Testis (tissue), 3 donors: Measurements from ENCODE around the gene CLEC20A. TPM values are rescaled to one million over a fixed set of nuclear protein-coding genes. Genes with fewer than 3 reads are reported as not detected.

Source experiments
- DNase-seq: peaks from one replicate; pipeline ENCODE4 v3.0.0-alpha.2; 2019
- H3K27ac ChIP-seq, 2 donors: fragments of 200-600 bp; sonication (generic); one replicate each; pipeline ENCODE4 v1.5.1; 2019
- H3K27me3 ChIP-seq: fragments of 200-600 bp; sonication (generic); one replicate; pipeline ENCODE4 v1.5.1; 2019
- H3K36me3 ChIP-seq: fragments of 200-600 bp; sonication (generic); one replicate; pipeline ENCODE4 v1.5.1; 2017; ENCODE audit warnings: low read depth; ENCODE audit errors: missing control alignments
- H3K4me1 ChIP-seq: fragments of 200-600 bp; sonication (generic); one replicate; pipeline ENCODE4 v1.5.1; 2019
- H3K4me3 ChIP-seq, 2 donors: fragments of 200-600 bp; sonication (generic); one replicate each; pipeline ENCODE4 v1.5.1; 2017 to 2019
- H3K9me3 ChIP-seq: fragments of 200-600 bp; sonication (generic); one replicate; pipeline ENCODE4 v1.5.1; 2017
- POLR2A ChIP-seq: fragments of 450-650 bp; IDR thresholded peaks from one replicate; pipeline ENCODE4 v1.6.1; 2017; ENCODE audit warnings: antibody characterized with exemption, mild to moderate bottlenecking, moderate library complexity
- WGBS, 2 donors: methylation state at CpG; one replicate each; pipeline ENCODE4 v1.1.5; 2018; 5-methylcytosine and 5-hydroxymethylcytosine counted together
- intact Hi-C: fragments of 100-400 bp; cut with DNase I; formaldehyde crosslinking; loops from one replicate; pipeline ENCODE4 v1.15.1; 2023; ENCODE audit warnings: low total_unique reads
- polyA plus RNA-seq: library from polyadenylated mRNA; stranded (reverse); fragments of 350-450 nt; fragmentation: Illumina TruSeq; extraction: RNeasy Lipid Tissue Mini Kit (QIAGEN cat#74804); gene quantifications from one replicate; pipeline ENCODE4 v1.2.3, GENCODE V29; 2014; ENCODE audit warnings: low read depth, low replicate concordance; ENCODE audit not compliant: insufficient read depth
- total RNA-seq, 2 donors: library from RNA; depleted of rRNA; stranded (reverse); fragments of >200 nt; gene quantifications; one replicate each; pipeline ENCODE4 v1.2.3, GENCODE V29; 2016
- TF ChIP-seq, protein P1 (sequence below), 3 experiments: fragments of 450-650 bp in 2 of 3; fragments of 200-600 bp in 1 of 3; sonication (generic) in 1 of 3; IDR thresholded peaks; one replicate each; pipeline ENCODE4 v1.5.1; 2016 to 2019; ENCODE audit warnings: antibody characterized with exemption in 3 of 3, mild to moderate bottlenecking in 2 of 3, moderate library complexity in 1 of 3

The CLEC20A gene
- total and polyA plus RNA-seq, 3 donors from 2014 or later: 1.1 to 7.5 (median 6.1) TPM

GRCh38 chr1:178530502-178530901 is 33.7 kb upstream of the CLEC20A start:
- Histone ChIP-seq H3K36me3 (no peaks in the 10 kb centered on the region), H3K4me1 (no peaks in the 10 kb centered on the region), H3K9me3 (no peaks in the 10 kb centered on the region), H3K27ac (no peak overlapping the region), H3K27me3 (no peaks in the 10 kb centered on the region), H3K4me3 (no peak overlapping the region)
- no peak for DNase-seq
- intact Hi-C loops: loop anchor here (10.0 kb wide), 1 partner anchor 474 kb away; no protein-coding TSS in a partner anchor
- no peak for TF ChIP-seq POLR2A
- TF ChIP-seq, protein P1, sequence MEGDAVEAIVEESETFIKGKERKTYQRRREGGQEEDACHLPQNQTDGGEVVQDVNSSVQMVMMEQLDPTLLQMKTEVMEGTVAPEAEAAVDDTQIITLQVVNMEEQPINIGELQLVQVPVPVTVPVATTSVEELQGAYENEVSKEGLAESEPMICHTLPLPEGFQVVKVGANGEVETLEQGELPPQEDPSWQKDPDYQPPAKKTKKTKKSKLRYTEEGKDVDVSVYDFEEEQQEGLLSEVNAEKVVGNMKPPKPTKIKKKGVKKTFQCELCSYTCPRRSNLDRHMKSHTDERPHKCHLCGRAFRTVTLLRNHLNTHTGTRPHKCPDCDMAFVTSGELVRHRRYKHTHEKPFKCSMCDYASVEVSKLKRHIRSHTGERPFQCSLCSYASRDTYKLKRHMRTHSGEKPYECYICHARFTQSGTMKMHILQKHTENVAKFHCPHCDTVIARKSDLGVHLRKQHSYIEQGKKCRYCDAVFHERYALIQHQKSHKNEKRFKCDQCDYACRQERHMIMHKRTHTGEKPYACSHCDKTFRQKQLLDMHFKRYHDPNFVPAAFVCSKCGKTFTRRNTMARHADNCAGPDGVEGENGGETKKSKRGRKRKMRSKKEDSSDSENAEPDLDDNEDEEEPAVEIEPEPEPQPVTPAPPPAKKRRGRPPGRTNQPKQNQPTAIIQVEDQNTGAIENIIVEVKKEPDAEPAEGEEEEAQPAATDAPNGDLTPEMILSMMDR (IDR thresholded peaks at IDR 0.05): no peak
- WGBS, 2 donors: 92 to 93% methylated on average over 3 of the region's 3 CpGs

DNA sequence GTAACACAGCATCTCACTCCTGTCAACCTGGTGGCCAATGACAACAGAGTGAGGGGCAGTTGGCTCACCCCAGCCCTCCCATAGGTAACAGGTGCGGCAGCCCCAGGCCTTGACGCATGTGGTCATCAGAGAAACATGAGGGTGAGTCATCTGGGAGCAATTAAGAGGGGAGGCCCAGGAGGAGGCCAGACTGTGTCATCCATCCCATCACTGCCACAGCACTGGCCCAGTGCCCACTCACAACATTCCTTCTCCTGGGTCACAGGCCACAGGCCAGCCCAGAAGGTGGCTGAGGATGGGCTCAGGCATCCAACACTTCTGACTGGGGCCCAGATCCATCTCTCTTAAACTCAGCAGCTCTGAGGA is 33.3 kb upstream of the CLEC20A start:
- Histone ChIP-seq H3K4me3 (no peak overlapping the region), H3K4me1 (no peaks in the 10 kb centered on the region), H3K27me3 (no peaks in the 10 kb centered on the region), H3K36me3 (no peaks in the 10 kb centered on the region), H3K27ac (no peak overlapping the region), H3K9me3 (no peaks in the 10 kb centered on the region)
- intact Hi-C loops: loop anchor here (10.0 kb wide), 1 partner anchor 475 kb away; no protein-coding TSS in a partner anchor
- TF ChIP-seq, protein P1 (IDR thresholded peaks at IDR 0.05): no peak
- TF ChIP-seq POLR2A: no peak
- WGBS, 2 donors: 80 to 97% methylated on average over 2 of the region's 2 CpGs
- no peak for DNase-seq

DNA sequence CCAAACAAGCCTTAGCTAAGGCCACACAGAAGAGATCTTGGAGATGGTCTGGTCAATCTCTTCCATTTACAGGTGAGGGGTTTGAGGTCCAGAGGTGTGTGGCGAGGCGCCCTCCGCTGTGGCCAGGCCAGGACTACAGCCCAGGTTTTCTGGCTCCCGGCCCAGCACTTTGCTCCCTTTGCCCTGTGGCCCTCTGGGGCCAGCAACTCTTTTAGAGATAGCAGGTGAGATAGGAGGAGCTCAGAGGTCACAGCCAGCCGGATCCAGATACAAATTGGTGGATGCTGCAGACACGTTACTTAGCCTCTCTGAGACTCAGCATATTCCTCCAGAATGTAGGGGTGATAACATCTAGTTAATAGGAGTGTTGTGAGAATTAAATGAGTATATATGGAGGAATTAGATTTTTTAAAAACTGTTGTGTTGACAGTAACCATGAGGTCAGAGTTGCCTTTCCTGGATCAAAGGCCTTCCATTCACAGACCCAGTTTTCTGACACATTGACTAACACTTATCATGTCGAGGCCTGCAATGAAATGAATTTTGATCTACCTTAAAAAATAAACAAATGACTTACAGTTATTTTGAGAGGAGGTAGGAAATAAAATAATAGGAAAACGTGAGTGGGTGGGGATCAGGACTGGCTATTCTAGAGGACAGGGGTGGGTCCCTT is 32.7 kb upstream of the CLEC20A start:
- H3K4me1 ChIP-seq: no peaks in the 10 kb centered on the region
- H3K9me3 ChIP-seq: no peaks in the 10 kb centered on the region
- H3K4me3 ChIP-seq: no peak overlapping the region
- intact Hi-C loops: loop anchor here (10.0 kb wide), 1 partner anchor 475 kb away; no protein-coding TSS in a partner anchor
- H3K27me3 ChIP-seq: no peaks in the 10 kb centered on the region
- WGBS, 2 donors: 85 to 94% methylated on average over 8 of the region's 8 CpGs
- no peaks in the 10 kb centered on the region for H3K36me3 ChIP-seq
- H3K27ac ChIP-seq: no peak overlapping the region
- DNase-seq: no peak
- no peak for TF ChIP-seq POLR2A
- TF ChIP-seq, protein P1 (IDR thresholded peaks at IDR 0.05): no peak

DNA sequence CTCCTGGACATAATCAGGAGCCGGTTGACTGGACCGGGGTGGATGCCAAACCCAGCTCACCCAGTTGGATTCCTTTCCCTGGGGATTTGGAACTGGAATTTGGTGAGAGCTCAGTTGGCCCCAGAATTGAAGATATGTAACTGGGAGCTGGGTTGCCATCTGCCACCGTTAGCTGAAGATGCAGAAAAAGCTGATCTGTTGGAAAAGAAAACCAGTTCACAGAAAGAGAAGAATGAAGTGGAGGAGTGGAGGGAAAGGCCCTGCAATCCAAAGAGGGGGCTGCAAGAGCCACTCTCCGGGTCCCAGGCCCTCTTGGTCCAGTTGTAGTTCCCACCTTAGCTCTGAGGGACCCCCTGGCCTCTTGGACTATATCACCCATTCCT is 32.2 kb upstream of the CLEC20A start:
- Histone ChIP-seq H3K9me3 (no peaks in the 10 kb centered on the region), H3K4me1 (no peaks in the 10 kb centered on the region), H3K4me3 (no peak overlapping the region), H3K36me3 (no peaks in the 10 kb centered on the region), H3K27me3 (no peaks in the 10 kb centered on the region), H3K27ac (no peak overlapping the region)
- WGBS, 2 donors: 83 to 93% methylated on average over 2 to 4 of the region's 4 CpGs
- intact Hi-C loops: no loop called here
- DNase-seq: no peak
- TF ChIP-seq POLR2A: no peak
- TF ChIP-seq, protein P1 (IDR thresholded peaks at IDR 0.05): no peak
